Measurements from ENCODE around the gene ARPP19. TPM values are rescaled to one million over a fixed set of nuclear protein-coding genes. Genes with fewer than 3 reads are reported as not detected.

ARPP19 gene
- total and polyA plus RNA-seq, 2 experiments from 2014 or later = 52.7 to 130 TPM

- H3K27me3 ChIP-seq = peaks cover 62% of the 10 kb centered on the region
- 41% methylated on average over 11 of the region's 11 CpGs for WGBS (ENCODE audit: low lambda C conversion rate, missing lambda C conversion rate)
- TF ChIP-seq EZH2 (IDR thresholded peaks at IDR 0.05; ENCODE audit: borderline replicate concordance) (no peak), EZH2phosphoT487 (IDR thresholded peaks at IDR 0.05; ENCODE audit: low read depth, severe bottlenecking, unreplicated experiment) (no peak), CTCF (IDR thresholded peaks at IDR 0.05; ENCODE audit: poor library complexity) (no peak)
- H2AFZ ChIP-seq = peak overlapping the region; percentile 85
- H3K4me1 ChIP-seq (ENCODE audit: insufficient read depth) = peaks cover 5% of the 10 kb centered on the region
- no peak for DNase-seq (ENCODE audit: low spot score)
- H3K4me2 ChIP-seq = peak overlapping the region; percentile 88
- no peak overlapping the region for H3K4me3 ChIP-seq
- H3K79me2 ChIP-seq = peaks cover 26% of the 10 kb centered on the region
- H3K9me3 ChIP-seq (ENCODE audit: low read depth) = no peaks in the 10 kb centered on the region
- no peaks in the 10 kb centered on the region for H4K20me1 ChIP-seq (ENCODE audit: insufficient read depth, poor library complexity, severe bottlenecking)
- H3K9me2 ChIP-seq (replicated peaks; ENCODE audit: insufficient read depth) = no peaks in the 10 kb centered on the region
- H3K36me3 ChIP-seq (replicated peaks; ENCODE audit: insufficient read depth, low read depth) = no peaks in the 10 kb centered on the region
- H3K27ac ChIP-seq = no peak overlapping the region
These were observed 38.9 kb downstream of the ARPP19 start for GRCh38 chr15:52529940-52530339.

DNA sequence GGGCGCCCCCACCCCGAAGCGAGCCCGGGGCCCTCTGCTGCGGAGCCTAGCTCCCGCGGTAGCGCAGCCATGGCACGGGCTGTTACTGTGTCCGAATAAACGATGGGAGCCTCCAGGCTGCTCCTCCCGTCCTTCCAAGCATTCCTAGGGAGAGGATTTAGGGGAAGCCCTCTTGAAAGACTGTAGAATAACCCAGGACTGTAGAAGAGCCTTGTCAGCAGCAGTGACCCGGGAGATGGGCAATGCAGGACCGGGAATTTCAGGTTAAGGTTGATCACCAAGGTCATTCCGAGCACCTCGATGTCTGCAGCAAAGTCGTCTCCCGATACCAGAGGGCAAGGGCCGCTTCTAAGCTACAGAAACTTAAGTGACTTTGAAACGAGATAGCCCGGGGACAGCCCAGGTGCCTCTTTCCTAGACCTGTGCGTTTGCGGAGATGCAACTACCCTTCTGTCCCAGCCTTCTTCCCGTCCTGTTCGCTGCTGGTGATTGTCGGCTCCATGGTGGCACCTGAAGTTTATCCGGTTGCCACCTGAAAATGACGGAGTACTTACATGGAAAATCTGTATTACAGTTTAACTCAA, 39.4 kb downstream of the ARPP19 start:
- Histone ChIP-seq H3K27me3 (peaks cover 58% of the 10 kb centered on the region), H3K4me1 (ENCODE audit: insufficient read depth) (peaks cover 5% of the 10 kb centered on the region), H3K27ac (peak overlapping the region; percentile 13), H3K4me3 (peak overlapping the region; percentile 70), H2AFZ (peak overlapping the region; percentile 85), H3K9me2 (replicated peaks; ENCODE audit: insufficient read depth) (no peaks in the 10 kb centered on the region), H3K36me3 (replicated peaks; ENCODE audit: insufficient read depth, low read depth) (no peaks in the 10 kb centered on the region), H3K79me2 (peaks cover 31% of the 10 kb centered on the region), H3K4me2 (peak overlapping the region; percentile 88), H4K20me1 (ENCODE audit: insufficient read depth, poor library complexity, severe bottlenecking) (no peaks in the 10 kb centered on the region), H3K9me3 (ENCODE audit: low read depth) (no peaks in the 10 kb centered on the region)
- DNase-seq (ENCODE audit: low spot score) = peak; percentile 25
- TF ChIP-seq EZH2 (IDR thresholded peaks at IDR 0.05; ENCODE audit: borderline replicate concordance) (no peak), CTCF (IDR thresholded peaks at IDR 0.05; ENCODE audit: poor library complexity) (no peak), EZH2phosphoT487 (IDR thresholded peaks at IDR 0.05; ENCODE audit: low read depth, severe bottlenecking, unreplicated experiment) (no peak)
- WGBS (ENCODE audit: low lambda C conversion rate, missing lambda C conversion rate) = 3% methylated on average over 27 of the region's 28 CpGs

DNA sequence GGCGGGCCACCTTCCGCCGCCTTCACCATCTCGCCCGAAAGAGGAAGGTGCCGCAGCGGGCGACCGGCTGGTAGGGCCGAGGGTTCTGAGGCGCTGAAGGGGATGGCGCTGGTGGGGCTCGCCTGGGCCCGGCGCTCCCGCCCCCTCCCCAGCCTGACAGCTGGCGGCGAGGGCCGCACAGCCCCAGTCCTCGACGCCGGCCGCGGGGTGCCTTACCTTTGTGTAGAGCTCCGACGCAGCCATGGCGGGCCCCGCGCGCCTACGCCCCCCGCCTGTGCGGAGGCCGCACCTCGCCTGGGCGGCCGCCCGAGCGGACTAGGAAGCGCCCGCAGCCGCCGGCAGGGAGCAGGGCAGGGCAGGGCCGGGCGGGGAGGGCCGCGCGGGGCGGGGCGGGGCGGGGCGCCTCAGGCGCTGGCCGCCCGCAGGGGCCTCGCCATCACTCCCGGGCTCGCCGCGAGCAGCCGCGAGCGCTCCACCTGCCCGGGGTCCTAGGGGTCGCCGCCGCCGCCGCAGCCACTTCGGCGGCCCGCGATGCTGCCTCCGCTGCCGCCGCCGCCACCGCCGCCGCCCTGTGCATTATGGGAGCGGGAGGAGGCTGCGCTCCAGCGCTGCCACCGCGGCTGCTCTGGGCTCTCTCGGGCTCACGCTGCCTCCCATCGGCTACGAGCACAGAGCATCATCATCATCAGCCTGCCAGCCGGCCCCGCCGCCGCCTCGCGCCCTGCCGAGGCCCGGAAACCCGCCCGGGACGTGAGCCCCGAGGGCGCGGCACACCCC, 40.1 kb downstream of the ARPP19 start, which contains the start of gene MYO5A:
TSS of gene MYO5A (minus strand) at position 317 of the 777 bp plus-strand sequence. CDS start at position 243, 74 bp downstream.
- 0% methylated on average over 18 of the region's 103 CpGs for WGBS (ENCODE audit: low lambda C conversion rate, missing lambda C conversion rate)
- peaks cover 53% of the 10 kb centered on the region for H3K27me3 ChIP-seq
- H3K27ac ChIP-seq = peak within 1 kb of the TSS; percentile 37

More for the DNA sequence above, 40.1 kb downstream of the ARPP19 start, which contains the start of gene MYO5A:
- TF ChIP-seq EZH2 (IDR thresholded peaks at IDR 0.05; ENCODE audit: borderline replicate concordance) (no peak), EZH2phosphoT487 (IDR thresholded peaks at IDR 0.05; ENCODE audit: low read depth, severe bottlenecking, unreplicated experiment) (no peak)
- peak; percentile 87 for DNase-seq (ENCODE audit: low spot score)
- H3K4me2 ChIP-seq = peak within 1 kb of the TSS; percentile 99
- no peaks in the 10 kb centered on the region for H3K9me3 ChIP-seq (ENCODE audit: low read depth)
- peaks cover 33% of the 10 kb centered on the region for H3K79me2 ChIP-seq
- H3K36me3 ChIP-seq (replicated peaks; ENCODE audit: insufficient read depth, low read depth) = no peaks in the 10 kb centered on the region
- peak within 1 kb of the TSS; percentile 97 for H2AFZ ChIP-seq
- peaks cover 5% of the 10 kb centered on the region for H3K4me1 ChIP-seq (ENCODE audit: insufficient read depth)
- H3K4me3 ChIP-seq = peak within 1 kb of the TSS; percentile 89
- H4K20me1 ChIP-seq (ENCODE audit: insufficient read depth, poor library complexity, severe bottlenecking) = no peaks in the 10 kb centered on the region
- H3K9me2 ChIP-seq (replicated peaks; ENCODE audit: insufficient read depth) = no peaks in the 10 kb centered on the region

All from hepatocyte (in vitro differentiated cells).